GM23248 (cell line): ENCODE data around the gene TSTD2. TPM values are rescaled to one million over a fixed set of nuclear protein-coding genes. Genes with fewer than 3 reads are reported as not detected.

Experiments used
- DNase-seq: peaks from one replicate; pipeline ENCODE4 v3.0.0-alpha.2; 2015
- H2AFZ ChIP-seq: fragments of 200-600 bp; sonication (generic); 2 replicates; pipeline ENCODE4 v1.6.1; 2016; ENCODE audit warnings: antibody characterized with exemption
- H3F3A ChIP-seq: fragments of 200-600 bp; sonication (generic); 2 replicates; pipeline ENCODE4 v1.6.1; 2016; ENCODE audit warnings: mild to moderate bottlenecking, antibody characterized with exemption, mixed run types; ENCODE audit not compliant: insufficient read depth
- H3K27ac ChIP-seq: fragments of 200-600 bp; sonication (generic); 2 replicates; pipeline ENCODE4 v1.5.1; 2016; ENCODE audit warnings: mild to moderate bottlenecking
- H3K27me3 ChIP-seq: fragments of 200-600 bp; sonication (generic); replicated peaks from 2 replicates; pipeline ENCODE4 v1.6.1; 2016; ENCODE audit warnings: mild to moderate bottlenecking; ENCODE audit not compliant: insufficient read depth
- H3K36me3 ChIP-seq: fragments of 200-600 bp; sonication (generic); 2 replicates; pipeline ENCODE4 v1.6.1; 2016; ENCODE audit warnings: low read depth, mild to moderate bottlenecking
- H3K4me1 ChIP-seq: fragments of 200-600 bp; sonication (generic); 2 replicates; pipeline ENCODE4 v1.6.1; 2016; ENCODE audit warnings: mild to moderate bottlenecking; ENCODE audit not compliant: insufficient read depth
- H3K4me2 ChIP-seq: fragments of 200-600 bp; sonication (generic); one replicate; pipeline ENCODE4 v1.6.1; 2016; ENCODE audit warnings: mild to moderate bottlenecking; ENCODE audit not compliant: unreplicated experiment
- H3K4me3 ChIP-seq: fragments of 200-600 bp; sonication (generic); 2 replicates; pipeline ENCODE4 v1.5.1; 2016; ENCODE audit warnings: mild to moderate bottlenecking
- H3K79me2 ChIP-seq: fragments of 200-600 bp; sonication (generic); 2 replicates; pipeline ENCODE4 v1.6.1; 2016; ENCODE audit warnings: mild to moderate bottlenecking; ENCODE audit not compliant: insufficient read depth
- H3K9ac ChIP-seq: fragments of 200-600 bp; sonication (generic); 2 replicates; pipeline ENCODE4 v1.6.1; 2016; ENCODE audit warnings: mild to moderate bottlenecking
- H3K9me2 ChIP-seq: fragments of 200-600 bp; sonication (generic); 2 replicates; pipeline ENCODE4 v1.6.1; 2016; ENCODE audit warnings: mixed run types, mild to moderate bottlenecking, moderate library complexity; ENCODE audit not compliant: insufficient read depth
- H3K9me3 ChIP-seq: fragments of 200-600 bp; sonication (generic); one replicate; pipeline ENCODE4 v1.6.1; 2017; ENCODE audit warnings: low read depth
- H4K20me1 ChIP-seq: fragments of 200-600 bp; sonication (generic); 2 replicates; pipeline ENCODE4 v1.6.0; 2016; ENCODE audit not compliant: insufficient read depth
- EZH2 ChIP-seq: fragments of 200-600 bp; sonication (generic); IDR thresholded peaks from 2 replicates; pipeline ENCODE4 v1.6.1; 2018; ENCODE audit warnings: antibody characterized with exemption, mild to moderate bottlenecking; ENCODE audit not compliant: insufficient read depth, poor library complexity, severe bottlenecking
- EZH2phosphoT487 ChIP-seq: fragments of 200-600 bp; sonication (generic); IDR thresholded peaks from 2 replicates; pipeline ENCODE4 v1.6.1; 2018; ENCODE audit warnings: antibody characterized with exemption, moderate library complexity, mild to moderate bottlenecking, low read depth; ENCODE audit not compliant: insufficient read depth
- WGBS, 2 experiments: methylation state at CpG; one replicate each; pipeline ENCODE4 v1.1.6; 2015 to 2017; ENCODE audit warnings: low lambda C conversion rate in 2 of 2, low coverage in 1 of 2; ENCODE audit errors: missing lambda C conversion rate in 2 of 2; 5-methylcytosine and 5-hydroxymethylcytosine counted together
- in situ Hi-C: fragments of 300-500 bp; cut with MboI; formaldehyde crosslinking; loops from 2 replicates; pipeline ENCODE4 v1.15.0; 2020
- polyA plus RNA-seq: library from polyadenylated mRNA; unstranded; fragments of >200 nt; fragmentation: Nextera tagmentation; extraction: Ambion mirVana; gene quantifications from 2 replicates; pipeline ENCODE4 v1.2.1, GENCODE V29; 2016
- total RNA-seq: library from RNA; depleted of rRNA; stranded (reverse); fragments of >200 nt; shearing (Covaris generic); gene quantifications from 2 replicates; pipeline ENCODE4 v1.2.3, GENCODE V29; 2014

TSTD2 gene
- total and polyA plus RNA-seq, 2 experiments from 2014 or later, result 7.6 to 13.9 TPM

- Histone ChIP-seq H3F3A (no peaks in the 10 kb centered on the region), H2AFZ (no peak overlapping the region), H3K9me2 (no peaks in the 10 kb centered on the region), H3K4me1 (no peaks in the 10 kb centered on the region), H3K36me3 (no peaks in the 10 kb centered on the region), H3K79me2 (no peaks in the 10 kb centered on the region), H3K27ac (no peak overlapping the region), H3K9me3 (no peaks in the 10 kb centered on the region), H4K20me1 (no peaks in the 10 kb centered on the region), H3K27me3 (peaks cover 17% of the 10 kb centered on the region; the same call in 1 of the 2 replicates), H3K4me2 (no peak overlapping the region), H3K9ac (no peak overlapping the region), H3K4me3 (no peak overlapping the region)
- TF ChIP-seq EZH2phosphoT487 (no peak), EZH2 (no peak)
- in situ Hi-C loops, result no loop called here
- DNase-seq, result no peak
- 64 to 68% methylated on average over 5 to 6 of the region's 6 CpGs for WGBS, 2 experiments
Measured at GRCh38 chr9:97554566-97555075, 78.5 kb downstream of the TSTD2 start.

GRCh38 chr9:97553841-97554240, 79.3 kb downstream of the TSTD2 start:
- H3K27ac ChIP-seq, result no peak overlapping the region
- no peaks in the 10 kb centered on the region for H4K20me1 ChIP-seq
- no peaks in the 10 kb centered on the region for H3K79me2 ChIP-seq
- H3K27me3 ChIP-seq, result peaks cover 17% of the 10 kb centered on the region; the same call in 1 of the 2 replicates
- no peak overlapping the region for H3K4me3 ChIP-seq
- H3K9me3 ChIP-seq, result no peaks in the 10 kb centered on the region
- no peak overlapping the region for H2AFZ ChIP-seq
- H3K4me1 ChIP-seq, result no peaks in the 10 kb centered on the region
- no peaks in the 10 kb centered on the region for H3F3A ChIP-seq
- no peak overlapping the region for H3K9ac ChIP-seq
- in situ Hi-C loops, result no loop called here
- H3K36me3 ChIP-seq, result no peaks in the 10 kb centered on the region
- no peak overlapping the region for H3K4me2 ChIP-seq
- no peaks in the 10 kb centered on the region for H3K9me2 ChIP-seq
- no peak for TF ChIP-seq EZH2
- TF ChIP-seq EZH2phosphoT487, result no peak
- no peak for DNase-seq
- WGBS, 2 experiments, result 46 to 54% methylated on average over 5 of the region's 5 CpGs

- Histone ChIP-seq H3K4me1 (no peaks in the 10 kb centered on the region), H2AFZ (no peak overlapping the region), H3K4me3 (no peak overlapping the region), H3K9me2 (no peaks in the 10 kb centered on the region), H3K27me3 (peaks cover 15% of the 10 kb centered on the region; the same call in 1 of the 2 replicates), H3K27ac (no peak overlapping the region), H3K9me3 (no peaks in the 10 kb centered on the region), H3K79me2 (no peaks in the 10 kb centered on the region), H4K20me1 (no peaks in the 10 kb centered on the region), H3K9ac (no peak overlapping the region), H3F3A (no peaks in the 10 kb centered on the region), H3K4me2 (no peak overlapping the region), H3K36me3 (no peaks in the 10 kb centered on the region)
- TF ChIP-seq EZH2 (no peak), EZH2phosphoT487 (no peak)
- DNase-seq, result no peak
- WGBS, 2 experiments, result 42 to 44% methylated on average over 6 of the region's 6 CpGs
- in situ Hi-C loops, result no loop called here
Measured at GRCh38 chr9:97553141-97553540, 80.0 kb downstream of the TSTD2 start.

GRCh38 chr9:97551308-97551707, 81.9 kb downstream of the TSTD2 start:
- TF ChIP-seq EZH2phosphoT487, result no peak
- TF ChIP-seq EZH2, result no peak
- H4K20me1 ChIP-seq, result no peaks in the 10 kb centered on the region
- DNase-seq, result no peak
- no peaks in the 10 kb centered on the region for H3K79me2 ChIP-seq
- no peak overlapping the region for H3K4me3 ChIP-seq
- no peaks in the 10 kb centered on the region for H3K36me3 ChIP-seq
- no peaks in the 10 kb centered on the region for H3K9me2 ChIP-seq
- no peaks in the 10 kb centered on the region for H3K9me3 ChIP-seq
- no peak overlapping the region for H3K9ac ChIP-seq
- H3K4me2 ChIP-seq, result no peak overlapping the region
- no peak overlapping the region for H3K27ac ChIP-seq
- H3K27me3 ChIP-seq, result peaks cover 5% of the 10 kb centered on the region; the same call in 1 of the 2 replicates
- in situ Hi-C loops, result no loop called here
- 60 to 61% methylated on average over 5 of the region's 5 CpGs for WGBS, 2 experiments
- H3K4me1 ChIP-seq, result no peaks in the 10 kb centered on the region
- H3F3A ChIP-seq, result no peaks in the 10 kb centered on the region
- H2AFZ ChIP-seq, result no peak overlapping the region
